ENCODE measurements around the gene RMI2.

The RMI2 gene

DNA sequence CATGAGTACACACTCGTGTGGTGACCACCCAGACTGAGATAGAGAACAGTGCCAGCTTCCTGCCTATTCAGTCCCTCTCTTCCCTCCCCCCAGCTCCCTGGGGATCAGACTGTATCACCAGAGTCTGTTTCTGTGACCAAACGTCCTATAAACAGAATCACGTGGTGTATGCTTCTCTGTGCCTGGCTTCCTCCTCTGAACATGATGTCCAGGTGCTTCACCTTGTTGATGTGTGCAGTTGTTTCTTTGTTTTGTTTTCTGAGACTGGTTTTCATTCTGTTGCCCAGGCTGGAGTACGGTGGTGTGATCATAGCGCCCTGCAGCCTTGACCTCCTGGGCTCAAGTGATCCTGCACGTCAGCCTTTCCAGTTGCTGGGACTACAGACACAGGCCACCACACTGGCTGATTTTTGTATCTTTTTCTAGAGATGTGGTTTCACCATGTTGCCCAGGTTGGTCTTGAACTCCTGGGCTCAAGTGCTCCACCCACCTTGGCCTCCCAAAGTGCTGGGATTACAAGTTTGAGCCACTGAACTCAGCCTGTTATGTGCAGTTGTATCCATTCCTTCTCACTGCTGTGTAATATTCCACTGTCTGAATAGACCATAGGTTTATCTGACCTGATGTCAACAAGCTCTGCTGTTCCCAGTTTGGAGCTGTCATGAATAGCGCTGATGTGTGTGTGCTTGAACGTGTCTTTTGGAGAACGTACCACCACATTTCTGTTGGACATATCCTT, 35.2 kb upstream of the RMI2 start:
- DNase-seq (ENCODE audit: low read depth in 2 of 2, low spot score in 1 of 2) = no peak

DNA sequence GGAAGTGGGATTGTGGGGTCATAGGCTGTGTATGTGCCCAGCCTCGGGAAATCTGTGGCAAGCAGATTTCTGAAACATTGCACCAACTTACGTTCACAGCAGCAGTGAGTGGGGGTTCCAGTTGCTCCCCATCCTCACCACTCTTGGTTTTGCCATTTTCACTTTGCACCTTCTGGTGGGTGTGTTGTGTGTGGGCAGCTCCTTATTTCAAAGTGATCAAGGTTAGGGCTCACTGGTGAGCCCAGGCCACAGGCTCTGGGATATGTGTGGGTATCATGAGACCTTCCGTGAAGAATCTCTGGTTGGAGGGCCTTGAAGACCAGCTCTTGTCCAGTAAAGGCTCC, 34.7 kb upstream of the RMI2 start:
- DNase-seq (ENCODE audit: low read depth in 2 of 2, low spot score in 1 of 2) = no peak

DNA sequence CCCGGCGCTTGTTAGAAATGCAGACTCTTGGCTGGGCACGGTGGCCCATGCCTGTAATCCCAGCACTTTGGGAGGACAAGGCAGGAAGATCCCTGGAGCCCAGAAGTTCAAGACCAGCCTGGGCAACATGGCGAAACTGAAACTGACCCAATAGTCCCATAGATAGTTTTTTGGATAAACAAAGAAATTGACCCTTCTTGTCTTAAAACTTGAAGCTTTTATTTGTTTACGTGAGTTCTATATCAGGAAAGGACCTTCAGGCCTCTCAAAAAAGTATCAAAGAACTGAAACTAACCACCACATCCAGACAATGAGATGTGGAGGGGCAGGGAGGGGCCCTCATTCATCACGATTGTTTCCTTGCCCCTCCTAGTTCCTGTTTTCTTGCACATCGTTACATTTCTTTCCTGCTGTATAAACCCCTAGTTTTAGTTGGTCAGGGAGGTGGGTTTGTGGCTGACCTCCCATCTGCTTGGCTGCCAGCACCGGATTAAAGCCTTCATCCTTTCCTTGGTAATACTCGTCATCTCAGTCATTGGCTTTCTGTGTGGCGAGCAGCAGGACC, 34.2 kb upstream of the RMI2 start:
- DNase-seq (ENCODE audit: low read depth in 2 of 2, low spot score in 1 of 2) = no peak

DNA sequence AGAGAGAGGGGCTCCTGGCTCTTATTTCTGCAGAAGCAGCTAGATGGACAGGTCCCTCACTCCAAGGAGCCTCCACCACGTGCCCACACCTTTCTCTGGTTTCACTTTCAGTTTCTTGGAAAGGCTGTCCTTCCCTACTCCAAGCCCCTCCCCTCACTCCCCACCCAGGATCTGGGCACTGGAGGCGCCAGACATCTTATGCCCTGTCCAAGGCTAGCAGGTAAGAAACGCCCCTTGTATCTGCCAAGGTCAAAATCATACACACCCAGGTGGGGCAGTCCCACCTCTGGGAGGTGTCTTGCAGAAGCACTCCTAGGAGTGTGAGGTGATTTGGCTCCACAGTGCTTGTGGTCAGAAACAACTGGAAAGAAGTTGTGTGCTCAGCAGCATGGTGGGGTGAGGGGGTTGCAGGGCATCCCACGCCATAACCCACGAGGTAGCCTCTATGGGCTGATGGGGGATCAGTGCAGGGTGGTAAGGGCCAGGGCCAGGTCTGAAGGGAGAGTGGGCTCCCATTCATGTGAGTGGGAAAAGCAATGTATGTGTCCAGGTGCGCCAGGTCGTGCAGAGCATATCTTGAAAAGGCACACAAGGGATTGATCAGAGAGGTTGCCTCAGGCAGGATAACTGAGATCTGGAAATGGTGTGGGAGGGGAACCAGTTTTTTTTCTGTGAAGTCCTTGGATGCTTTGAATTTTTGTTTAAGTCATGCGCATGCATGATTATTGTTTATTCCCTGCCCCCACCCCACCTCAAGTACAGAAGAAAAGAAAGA, 32.4 kb upstream of the RMI2 start:
- no peak for DNase-seq (ENCODE audit: low read depth in 2 of 2, low spot score in 1 of 2)

DNA sequence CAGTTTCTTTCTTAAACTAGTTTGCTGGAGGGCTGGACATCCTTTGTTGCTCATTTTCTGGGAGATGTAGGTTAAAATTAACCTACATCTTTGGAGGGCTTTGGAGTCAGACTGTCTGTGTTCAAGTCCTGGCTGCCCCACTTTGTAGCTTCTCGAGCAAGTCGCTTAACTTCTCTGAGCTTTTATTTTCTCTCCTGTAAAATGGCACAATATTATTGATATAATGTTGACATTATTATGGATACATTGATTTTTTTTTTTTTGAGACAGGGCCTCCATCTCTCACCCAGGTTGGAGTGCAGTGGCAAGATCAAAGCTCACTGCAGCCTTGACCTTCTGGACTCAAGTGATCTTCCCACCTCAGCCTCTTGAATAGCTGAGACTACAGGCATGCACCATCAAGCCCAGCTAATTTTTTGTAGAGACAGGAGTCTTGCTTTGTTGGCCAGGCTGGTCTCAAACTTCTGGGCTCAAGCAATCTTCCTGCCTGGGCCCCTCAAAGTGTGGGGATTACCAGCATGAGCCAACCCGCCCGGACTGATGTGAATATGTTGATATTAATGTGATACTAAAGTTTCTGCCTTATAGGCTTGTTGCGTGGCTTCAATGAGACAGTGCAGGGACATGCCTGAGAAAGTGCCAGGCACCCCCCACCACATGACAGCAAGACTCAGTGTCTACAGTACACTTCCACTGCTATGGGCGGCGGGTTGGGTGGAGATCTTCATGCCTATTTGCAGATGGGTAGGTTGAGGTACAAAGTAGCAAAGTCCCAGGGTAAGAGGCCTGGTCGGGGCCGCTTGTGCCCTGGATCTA, 31.6 kb upstream of the RMI2 start:
- DNase-seq (ENCODE audit: low read depth in 2 of 2, low spot score in 1 of 2) = no peak

DNA sequence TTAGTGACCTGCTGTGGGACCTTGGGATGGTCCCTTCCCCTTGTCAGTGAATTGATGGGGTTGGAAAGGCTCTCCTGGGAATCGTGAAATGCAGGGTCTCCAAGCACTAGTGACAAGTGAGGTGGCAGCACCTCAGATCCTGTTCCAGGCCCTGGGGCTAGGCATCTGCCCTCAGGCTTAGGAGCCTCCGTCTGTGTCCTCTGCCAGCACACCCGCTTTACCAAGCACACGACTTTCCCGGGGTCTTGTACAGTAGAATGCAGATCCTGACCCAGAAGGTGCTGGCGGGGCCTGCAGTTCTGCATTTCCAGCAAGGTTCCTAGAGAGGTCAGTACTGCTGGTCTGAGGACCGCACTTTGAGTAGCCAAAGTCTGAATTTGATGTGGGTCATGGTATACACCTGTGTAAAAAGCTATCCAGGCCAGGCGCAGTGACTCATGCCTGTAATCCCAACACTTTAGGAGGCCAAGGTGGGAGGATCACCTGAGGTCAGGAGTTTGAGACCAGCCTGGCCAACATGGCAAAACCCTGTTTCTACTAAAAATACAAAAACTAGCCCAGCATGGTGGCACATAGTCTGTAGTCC, 30.9 kb upstream of the RMI2 start:
- no peak for DNase-seq (ENCODE audit: low read depth in 2 of 2, low spot score in 1 of 2)

DNA sequence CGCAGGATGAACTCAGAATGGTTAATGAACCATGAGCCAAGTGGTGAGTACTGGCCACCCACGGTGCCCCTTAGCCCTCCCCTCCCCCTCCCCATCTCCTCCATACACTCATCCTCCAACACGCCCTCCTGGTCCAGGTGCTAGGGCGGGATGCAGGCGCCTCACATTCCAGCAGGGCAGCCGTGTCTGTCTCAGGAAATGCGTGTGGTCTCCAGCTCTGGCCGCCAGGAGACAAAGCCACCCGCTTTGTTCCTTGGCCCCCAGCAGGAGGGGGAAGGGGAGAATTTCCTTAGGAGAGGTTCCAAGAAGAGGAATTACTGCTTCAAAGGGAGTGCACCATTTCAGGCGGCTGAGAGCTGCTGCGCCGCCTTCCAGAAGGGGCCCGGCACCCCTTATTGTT, 29.7 kb upstream of the RMI2 start:
- no peak for DNase-seq (ENCODE audit: low read depth in 2 of 2, low spot score in 1 of 2)

DNA sequence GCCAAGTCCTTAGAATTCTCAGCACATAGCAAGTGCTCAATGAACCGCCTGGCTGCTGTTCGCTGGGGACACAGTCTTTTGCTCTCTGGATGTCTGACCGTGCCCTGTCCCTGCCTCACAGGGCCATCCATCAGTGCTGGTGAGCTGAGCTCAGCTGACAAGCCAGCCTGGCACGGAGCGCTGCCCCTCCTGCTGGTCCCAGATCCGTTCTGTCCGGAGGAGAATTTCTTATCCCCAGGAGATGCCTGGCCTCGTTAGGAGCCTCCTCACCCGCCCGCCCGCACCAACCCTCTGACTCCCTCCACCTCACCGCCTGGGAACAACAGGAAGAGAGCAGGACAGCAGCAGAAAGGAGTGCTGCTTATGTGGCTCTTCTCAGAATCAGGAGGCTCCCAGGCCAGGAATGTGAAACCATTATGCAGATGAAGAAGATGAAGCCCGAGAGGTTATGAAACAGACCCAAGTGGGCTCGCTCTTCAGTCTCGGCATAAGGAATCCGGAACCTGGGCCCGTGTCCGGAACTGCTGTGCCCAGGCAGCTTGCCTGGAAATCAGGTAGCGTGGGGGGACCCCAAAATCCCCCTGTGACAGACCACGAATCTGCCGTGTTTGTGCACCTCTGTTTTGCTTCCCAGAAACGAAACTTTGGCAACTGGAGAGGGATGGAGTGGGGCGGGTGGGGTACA, 28.8 kb upstream of the RMI2 start:
- DNase-seq (ENCODE audit: low read depth in 2 of 2, low spot score in 1 of 2) = no peak

DNA sequence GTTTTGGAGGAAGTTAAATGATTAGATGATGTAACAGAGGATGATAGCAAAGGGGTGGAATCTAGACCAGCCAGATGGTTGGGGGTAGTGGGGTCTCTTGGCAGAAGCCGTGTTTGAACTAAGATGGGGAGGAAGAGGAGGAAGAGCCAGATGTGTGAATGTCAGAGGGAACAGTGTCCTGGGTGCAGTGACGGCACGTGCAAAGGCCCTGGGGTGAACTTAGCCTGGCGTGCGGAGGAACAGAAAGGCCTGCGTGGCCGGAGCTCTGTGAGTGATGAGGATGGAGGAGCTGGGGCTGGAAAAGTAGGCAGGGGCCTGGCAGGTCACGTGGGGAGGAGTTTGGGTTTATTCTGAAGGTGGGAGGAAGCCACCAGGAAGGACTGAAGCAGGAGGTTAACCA, 26.4 kb upstream of the RMI2 start:
- no peak for DNase-seq (ENCODE audit: low read depth in 2 of 2, low spot score in 1 of 2)

DNA sequence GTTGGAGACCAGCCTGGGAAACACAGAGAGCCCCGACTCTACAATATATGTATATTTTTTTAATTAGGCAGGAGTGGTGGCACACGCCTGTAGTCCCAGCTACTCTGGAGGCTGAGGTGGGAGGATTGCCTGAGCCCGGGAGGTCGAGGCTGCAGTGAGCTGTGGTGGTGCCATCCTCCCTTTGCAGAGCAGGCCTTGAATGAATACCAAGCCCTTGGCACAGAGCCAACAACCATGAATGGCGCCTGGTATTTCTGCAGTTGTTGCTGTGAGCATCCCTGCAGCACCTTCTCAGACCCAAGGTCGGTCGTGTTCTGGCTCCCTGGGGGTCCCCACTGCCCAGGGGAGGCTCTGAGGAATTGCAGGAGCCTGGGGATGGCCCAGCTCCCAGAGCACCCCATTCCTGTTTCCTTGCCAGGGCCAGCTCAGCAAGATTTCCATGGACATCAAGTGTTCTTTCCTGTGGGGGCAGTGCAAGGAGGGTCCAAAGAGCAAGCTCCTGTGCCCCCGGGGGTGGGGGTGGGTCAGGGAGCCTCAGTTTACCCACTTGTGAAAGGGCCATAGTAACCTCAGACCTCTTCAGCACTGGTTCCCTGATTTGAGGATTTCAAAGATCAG, 25.6 kb upstream of the RMI2 start:
- DNase-seq (ENCODE audit: low read depth in 2 of 2, low spot score in 1 of 2) = no peak

DNA sequence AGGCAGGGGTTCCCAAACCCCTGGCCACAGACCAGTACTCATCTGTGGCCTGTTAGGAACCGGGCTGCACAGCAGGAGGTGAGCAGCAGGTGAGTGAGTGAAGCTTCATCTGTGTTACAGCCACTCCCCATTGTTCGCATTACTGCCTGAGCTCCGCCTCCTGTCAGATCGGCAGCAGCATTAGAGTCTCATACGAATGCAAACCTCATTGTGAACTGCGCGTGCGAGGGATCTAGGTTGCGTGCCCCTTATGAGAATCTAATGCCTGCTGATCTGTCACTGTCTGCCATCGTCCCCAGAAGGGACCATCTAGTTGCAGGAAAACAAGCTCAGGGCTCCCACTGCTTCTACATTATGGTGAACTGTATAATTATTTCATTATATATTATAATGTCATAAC, 25.1 kb upstream of the RMI2 start:
- DNase-seq (ENCODE audit: low read depth in 2 of 2, low spot score in 1 of 2) = no peak

DNA sequence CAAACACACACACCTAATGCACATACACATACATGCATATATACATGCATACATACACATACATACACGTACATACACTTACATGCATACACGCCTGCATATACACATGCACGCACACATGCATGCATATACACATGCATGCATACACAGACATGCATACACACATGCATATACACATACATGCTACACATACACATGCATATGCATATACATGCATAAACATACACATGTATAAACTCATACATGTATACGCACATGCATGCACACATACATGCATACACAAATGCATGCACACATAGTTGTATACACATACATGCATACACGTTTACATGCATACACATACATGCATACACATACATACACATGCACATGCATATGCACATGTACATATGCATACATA, 23.6 kb upstream of the RMI2 start:
- DNase-seq (ENCODE audit: low read depth in 2 of 2, low spot score in 1 of 2) = no peak

DNA sequence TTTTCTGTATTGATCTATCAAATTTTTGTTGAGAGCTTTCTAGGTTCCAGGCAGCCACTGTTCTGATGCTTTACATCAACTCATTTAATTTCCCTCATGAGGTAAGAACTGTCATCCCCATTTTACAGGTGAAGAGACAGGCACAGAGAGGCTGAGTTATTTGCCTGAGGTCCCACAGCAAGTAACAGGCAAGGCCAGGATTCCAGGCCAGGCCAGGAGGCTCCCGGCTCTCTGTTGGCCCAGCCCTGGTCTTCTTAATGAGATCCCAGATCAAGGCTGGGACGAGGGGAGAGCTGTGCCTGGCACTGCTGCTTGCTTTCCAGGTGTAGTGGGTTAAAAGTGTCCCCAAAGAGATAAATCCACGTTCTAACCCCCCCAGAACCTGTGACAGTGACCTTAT, 22.4 kb upstream of the RMI2 start:
- no peak for DNase-seq (ENCODE audit: low read depth in 2 of 2, low spot score in 1 of 2)

DNA sequence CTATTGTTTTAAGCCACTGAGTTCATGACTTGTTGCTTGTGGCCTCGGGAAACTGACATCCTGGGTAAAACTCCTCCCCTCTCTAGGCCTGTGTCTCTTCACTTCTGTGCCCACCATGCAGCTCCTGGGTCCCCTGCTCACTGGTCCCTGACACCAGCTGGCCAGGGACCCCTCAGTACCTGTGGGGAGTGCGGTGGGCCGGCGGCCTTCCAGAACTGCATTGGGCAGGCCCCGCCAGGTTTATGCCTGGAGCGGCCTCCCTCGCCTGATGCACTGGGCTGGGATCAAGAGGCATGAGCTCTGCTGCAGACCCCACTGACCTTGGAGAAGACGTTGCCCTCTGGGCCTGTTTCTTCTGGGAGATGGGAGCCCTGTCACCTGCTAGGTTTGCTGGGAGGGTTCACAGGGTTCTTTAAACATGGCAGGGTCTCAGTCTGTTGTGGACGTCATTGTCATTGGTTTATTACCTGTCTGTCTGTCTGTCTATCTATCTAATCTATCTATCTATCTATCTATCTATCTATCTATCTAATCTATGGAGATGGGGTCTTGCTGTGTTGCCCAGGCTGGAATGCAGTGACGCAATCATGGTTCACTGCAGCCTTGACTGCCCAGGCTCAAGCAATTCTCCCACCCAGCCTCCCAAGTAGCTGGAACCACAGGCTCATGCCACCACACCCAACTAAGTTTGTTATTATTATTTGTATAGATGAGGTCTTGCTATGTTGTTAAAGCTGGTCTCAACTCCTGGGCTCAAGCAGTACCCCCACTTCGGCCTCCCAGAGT, 21.5 kb upstream of the RMI2 start:
- no peak for DNase-seq (ENCODE audit: low read depth in 2 of 2, low spot score in 1 of 2)

DNA sequence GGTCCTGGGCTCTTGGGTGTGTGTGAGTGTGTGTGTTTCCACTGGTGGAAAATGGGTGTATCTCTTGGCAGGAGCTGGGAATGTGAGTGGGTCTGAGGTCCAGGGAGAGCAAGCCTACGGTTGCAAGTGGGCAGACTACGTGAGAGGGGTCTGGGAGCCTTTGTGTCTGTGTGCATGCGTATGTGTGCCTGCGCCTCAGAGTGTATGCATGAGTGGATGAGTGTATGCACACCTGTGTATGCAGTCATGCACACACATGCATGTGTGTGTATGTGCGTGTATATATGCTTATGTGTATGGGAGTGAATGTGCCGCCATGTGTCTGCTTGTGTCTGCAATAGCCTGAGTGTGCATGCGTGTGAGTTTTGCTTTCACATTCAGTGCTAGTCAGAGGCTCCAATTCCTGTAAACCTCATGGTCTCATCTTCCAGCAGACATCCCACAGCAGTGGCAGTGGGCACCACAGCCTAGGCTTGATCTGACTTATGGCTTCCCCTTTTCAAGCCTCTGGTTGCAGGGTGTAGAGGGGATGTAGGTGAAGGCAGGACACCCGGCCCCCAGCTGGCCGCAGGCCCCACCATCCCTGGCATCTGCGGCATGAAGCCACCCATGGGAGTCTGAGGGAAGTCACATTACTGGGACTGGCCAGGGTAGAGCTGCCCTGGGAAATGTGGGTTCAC, 19.7 kb upstream of the RMI2 start:
- no peak for DNase-seq (ENCODE audit: low read depth in 2 of 2, low spot score in 1 of 2)

DNA sequence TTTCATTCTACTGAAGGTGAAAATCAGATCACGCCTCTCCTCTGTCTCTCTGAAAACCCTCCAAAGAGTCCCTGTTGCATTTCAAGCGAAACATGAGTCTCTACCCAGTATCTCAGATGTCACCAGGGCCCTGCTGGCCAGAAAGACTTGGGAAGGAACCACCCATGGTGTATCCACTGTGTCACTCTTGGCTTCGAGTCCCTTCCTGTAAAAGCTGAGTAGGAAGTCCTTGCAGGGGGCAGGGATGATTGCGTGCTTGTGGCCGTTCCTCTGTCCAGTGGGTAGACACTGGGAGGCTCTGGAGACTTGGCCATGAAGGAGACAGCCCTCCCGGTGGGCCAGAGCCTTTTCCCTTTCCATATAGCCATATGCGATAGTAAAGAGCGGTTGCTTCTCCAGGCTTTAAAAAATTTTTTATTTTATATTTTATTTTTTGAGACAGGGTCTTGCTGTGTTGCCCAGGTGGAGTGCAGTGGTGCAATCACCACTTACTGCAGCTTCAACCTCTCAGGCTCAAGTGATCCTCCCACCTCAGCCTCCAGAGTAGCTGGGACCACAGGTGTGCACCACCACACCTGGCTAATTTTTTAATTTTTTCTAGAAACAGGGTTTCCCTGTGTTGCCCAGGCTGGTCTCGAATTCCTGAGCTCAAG, 19.0 kb upstream of the RMI2 start:
- no peak for DNase-seq (ENCODE audit: low read depth in 2 of 2, low spot score in 1 of 2)

DNA sequence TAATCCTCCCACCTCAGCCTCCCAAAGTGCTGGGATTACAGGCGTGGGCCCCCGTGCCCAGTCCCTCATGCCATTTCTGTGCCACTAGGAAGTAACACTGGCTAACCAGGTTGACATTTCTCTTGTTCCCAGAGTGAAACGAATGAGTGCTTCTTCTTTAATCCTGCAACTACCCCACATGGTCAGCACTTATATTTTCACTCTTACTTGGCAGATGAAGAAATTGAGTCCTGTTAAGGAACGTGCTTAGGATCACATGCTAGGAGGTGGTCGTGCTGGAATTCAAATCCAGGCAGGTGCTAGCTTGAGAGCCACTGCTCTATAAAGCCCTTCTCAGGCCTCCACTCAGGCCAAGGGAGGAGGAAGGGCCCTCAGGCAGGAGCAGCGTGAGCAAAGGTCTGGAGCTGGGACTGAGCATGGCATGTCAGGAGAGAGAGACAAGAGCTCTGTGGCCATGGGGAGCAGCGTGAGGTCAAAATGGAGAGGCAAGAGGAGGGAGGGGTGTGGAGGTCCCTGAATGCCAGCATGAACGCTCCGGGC, 18.5 kb upstream of the RMI2 start:
- DNase-seq (ENCODE audit: low read depth in 2 of 2, low spot score in 1 of 2) = no peak

Data from stimulated activated CD8-positive, alpha-beta memory T cell treated with anti-CD3 and anti-CD28 coated beads, Interleukin-4, amount 100 ng/mL, for 4 hours (primary cell).